Activated naive CD4-positive, alpha-beta T cell treated with anti-CD3 and anti-CD28 coated beads, Interleukin-2, amount 10 ng/mL, durations not matched to agents 7 days and 5 days (primary cell): Measurements from ENCODE around the gene CDNF.
"Not testable (repeated sequence)": the region's sequence is repeated elsewhere in the genome, so short reads cannot be mapped to it uniquely, and the experiment has no call there.

Source experiments
- CTCF ChIA-PET: fragments of 350-600 bp; sonication (Branson Sonifier 250); formaldehyde crosslinking; loops from one replicate; lab custom pipeline; 2021; ENCODE audit warnings: antibody characterized with exemption; lab: Charles Lee
- DNase-seq: peaks from one replicate; pipeline ENCODE4 v3.0.0-alpha.2; 2020
- H3K27ac Mint-ChIP-seq: one replicate; pipeline ENCODE4 v1.8.0; 2021; ENCODE audit warnings: mild to moderate bottlenecking, moderate library complexity, mixed read lengths
- H3K27me3 Mint-ChIP-seq: one replicate; pipeline ENCODE4 v1.8.0; 2021; ENCODE audit warnings: mild to moderate bottlenecking, mixed read lengths
- H3K36me3 Mint-ChIP-seq: one replicate; pipeline ENCODE4 v1.8.0; 2021; ENCODE audit warnings: mixed read lengths
- H3K4me1 Mint-ChIP-seq: one replicate; pipeline ENCODE4 v1.8.0; 2021; ENCODE audit warnings: mixed read lengths
- H3K4me3 Mint-ChIP-seq: one replicate; pipeline ENCODE4 v1.8.0; 2021; ENCODE audit warnings: mild to moderate bottlenecking, moderate library complexity, mixed read lengths
- H3K9me3 Mint-ChIP-seq: one replicate; pipeline ENCODE4 v1.8.0; 2021; ENCODE audit warnings: mixed read lengths

CDNF gene

DNA sequence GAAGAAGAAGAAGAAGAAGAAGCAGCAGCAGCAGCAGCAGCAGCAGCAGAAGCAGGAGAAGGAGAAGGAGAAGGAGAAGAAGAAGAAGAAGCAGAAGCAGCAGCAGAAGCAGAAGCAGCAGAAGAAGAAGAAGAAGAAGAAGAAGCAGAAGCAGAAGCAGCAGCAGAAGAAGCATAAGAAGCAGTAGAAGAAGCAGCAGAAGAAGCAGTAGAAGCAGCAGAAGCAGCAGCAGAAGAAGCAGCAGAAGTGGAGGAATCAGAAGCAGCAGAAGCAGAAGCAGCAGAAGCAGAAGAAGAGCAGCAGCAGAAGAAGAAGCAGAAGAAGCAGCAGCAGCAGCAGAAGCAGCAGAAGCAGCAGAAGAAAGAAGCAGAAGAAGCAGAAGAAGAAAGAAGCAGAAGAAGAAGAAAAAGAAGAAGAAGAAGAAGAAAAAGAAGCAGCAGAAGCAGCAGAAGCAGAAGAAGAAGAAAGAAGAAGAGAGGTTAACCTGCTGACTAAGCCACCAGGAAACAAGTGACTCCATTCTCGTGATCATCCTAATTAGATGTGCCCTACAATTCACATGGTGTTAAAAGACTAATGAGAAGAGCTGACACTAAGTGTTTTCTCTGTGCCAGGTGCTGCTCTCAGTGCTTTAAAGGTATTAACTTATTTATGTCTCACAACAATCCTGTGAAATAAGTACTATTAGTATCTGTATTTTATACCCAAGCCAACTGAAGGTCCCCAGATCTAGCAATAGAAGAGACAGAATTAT, 11.6 kb downstream of the CDNF start:
- Mint-ChIP-seq H3K9me3 (no peaks in the 10 kb centered on the region), H3K36me3 (no peaks in the 10 kb centered on the region), H3K4me1 (no peaks in the 10 kb centered on the region), H3K4me3 (no peak overlapping the region), H3K27ac (no peak overlapping the region), H3K27me3 (peaks cover 10% of the 10 kb centered on the region)
- no peak for DNase-seq
- CTCF ChIA-PET: interaction anchor here (0.6 to 1.7 kb wide), 3 partner anchors 283 to 328 kb away, joined by 3 to 4 read pairs (median 4); no protein-coding TSS in a partner anchor

DNA sequence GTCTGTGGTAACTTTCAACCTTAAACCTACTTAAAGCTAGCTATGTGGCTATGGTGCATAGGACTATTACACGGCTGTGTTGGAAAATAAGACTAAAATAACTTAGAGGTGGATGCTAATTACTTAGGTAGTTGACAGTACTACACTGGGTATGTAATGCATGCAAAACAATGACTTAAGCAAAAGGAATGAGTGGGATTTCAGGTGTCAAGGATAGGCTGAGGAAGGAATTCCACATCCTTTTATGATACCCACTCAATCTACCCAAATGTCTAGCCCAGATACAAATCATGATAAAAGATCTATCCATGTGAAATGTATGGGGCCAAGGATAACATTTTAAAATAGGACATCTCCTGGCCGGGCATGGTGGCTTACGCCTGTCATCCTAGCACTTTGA, 13.9 kb downstream of the CDNF start:
- Mint-ChIP-seq H3K36me3 (no peaks in the 10 kb centered on the region), H3K27me3 (peaks cover 10% of the 10 kb centered on the region), H3K4me3 (no peak overlapping the region), H3K4me1 (peaks cover 5% of the 10 kb centered on the region), H3K9me3 (no peaks in the 10 kb centered on the region), H3K27ac (no peak overlapping the region)
- CTCF ChIA-PET: interaction anchor here (0.6 to 4.2 kb wide), 13 partner anchors 10 to 628 kb away, joined by 3 to 32 read pairs (median 5); partner anchors contain the start of genes CDNF, HSPA14 and MSANTD7
- no peak for DNase-seq

DNA sequence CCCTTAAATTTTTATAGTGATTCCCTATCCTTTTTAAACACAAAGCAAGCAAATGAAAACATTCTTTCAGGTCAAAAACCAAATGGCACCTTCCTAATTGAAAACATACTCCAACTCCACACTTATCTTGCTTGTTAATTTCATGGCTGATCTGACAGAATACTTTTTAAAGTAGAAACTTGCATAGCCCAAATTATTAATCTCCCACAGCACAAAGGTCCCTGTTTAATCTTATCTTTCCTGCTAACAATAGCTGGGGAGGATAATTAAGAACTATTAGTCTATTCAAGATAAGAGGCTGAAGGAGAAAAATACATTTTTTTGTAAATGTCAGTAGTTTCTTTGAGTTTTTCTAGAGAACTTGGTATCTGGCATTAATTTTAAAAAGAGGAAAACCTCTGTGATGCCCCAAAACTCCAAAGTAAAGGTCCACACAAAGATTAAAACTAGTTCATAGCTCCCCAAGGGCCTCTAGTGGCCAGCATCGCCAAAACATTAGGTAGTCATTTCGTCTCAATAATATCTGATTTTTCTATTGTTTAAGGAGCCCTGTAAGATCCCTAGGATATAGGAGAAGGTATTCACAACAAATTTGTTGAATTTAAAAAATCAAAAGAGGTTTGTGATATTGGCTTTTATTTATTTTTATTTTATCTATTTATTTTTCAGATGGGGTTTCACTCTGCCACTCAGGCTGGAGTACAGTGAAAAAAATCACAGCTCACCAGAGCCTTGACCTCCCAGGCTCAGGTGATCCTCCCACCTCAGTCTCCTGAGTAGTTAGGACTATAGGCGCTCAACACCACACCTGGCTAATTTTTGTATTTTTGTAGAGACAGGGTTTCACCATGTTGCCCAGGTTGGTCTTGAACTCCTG, 14.7 kb downstream of the CDNF start:
- H3K36me3 Mint-ChIP-seq: no peaks in the 10 kb centered on the region

DNA sequence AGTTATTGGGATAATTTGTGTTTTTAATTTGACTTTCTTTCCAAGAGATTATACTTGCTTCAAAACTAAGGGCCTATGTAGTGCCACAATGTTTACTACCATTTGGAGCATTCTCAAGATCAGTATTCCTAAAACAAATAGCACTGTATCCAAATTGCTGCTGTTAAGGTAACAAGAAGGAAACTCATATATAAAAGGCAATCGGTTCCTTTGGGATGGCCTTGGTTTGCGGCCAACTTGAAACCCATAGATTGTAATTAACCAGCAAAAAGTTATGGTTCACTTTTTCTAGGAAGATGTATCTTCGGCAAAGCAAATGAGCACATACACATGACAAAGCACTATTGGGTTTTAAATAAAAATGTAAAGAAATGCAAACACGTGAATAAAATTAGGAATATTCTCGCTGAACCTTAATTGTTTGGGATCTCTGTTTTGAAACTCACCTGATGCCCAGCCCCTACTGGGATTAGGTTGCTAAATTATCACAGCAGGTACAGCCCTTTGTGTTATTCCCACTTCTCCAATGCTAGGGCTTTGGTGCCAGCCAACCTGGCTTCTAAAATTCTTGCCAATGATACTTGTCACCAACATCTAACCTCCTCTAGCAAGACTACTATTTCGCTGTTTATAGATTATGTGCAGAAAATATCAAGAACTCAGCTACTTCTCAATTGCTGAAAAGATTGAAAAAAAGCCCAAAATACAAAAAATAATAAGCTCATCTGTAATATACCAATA, 16.0 kb downstream of the CDNF start:
- H3K4me1 Mint-ChIP-seq: peaks cover 5% of the 10 kb centered on the region
- no peaks in the 10 kb centered on the region for H3K9me3 Mint-ChIP-seq
- CTCF ChIA-PET: interaction anchor here (0.6 to 4.2 kb wide), 9 partner anchors 67 to 322 kb away, joined by 3 to 32 read pairs (median 4); no protein-coding TSS in a partner anchor
- no peaks in the 10 kb centered on the region for H3K36me3 Mint-ChIP-seq
- no peak for DNase-seq
- no peak overlapping the region for H3K4me3 Mint-ChIP-seq
- H3K27ac Mint-ChIP-seq: no peak overlapping the region
- peaks cover 10% of the 10 kb centered on the region for H3K27me3 Mint-ChIP-seq

More for the DNA sequence above, 14.7 kb downstream of the CDNF start:
- peak; percentile 59 for DNase-seq
- H3K4me1 Mint-ChIP-seq: peaks cover 5% of the 10 kb centered on the region
- CTCF ChIA-PET: interaction anchor here (0.6 to 4.2 kb wide), 24 partner anchors 9 to 627 kb away, joined by 3 to 32 read pairs (median 4); partner anchors contain the start of genes CDNF, HSPA14 and MSANTD7
- H3K4me3 Mint-ChIP-seq: no peak overlapping the region
- H3K27me3 Mint-ChIP-seq: peaks cover 10% of the 10 kb centered on the region
- H3K27ac Mint-ChIP-seq: no peak overlapping the region
- no peaks in the 10 kb centered on the region for H3K9me3 Mint-ChIP-seq

DNA sequence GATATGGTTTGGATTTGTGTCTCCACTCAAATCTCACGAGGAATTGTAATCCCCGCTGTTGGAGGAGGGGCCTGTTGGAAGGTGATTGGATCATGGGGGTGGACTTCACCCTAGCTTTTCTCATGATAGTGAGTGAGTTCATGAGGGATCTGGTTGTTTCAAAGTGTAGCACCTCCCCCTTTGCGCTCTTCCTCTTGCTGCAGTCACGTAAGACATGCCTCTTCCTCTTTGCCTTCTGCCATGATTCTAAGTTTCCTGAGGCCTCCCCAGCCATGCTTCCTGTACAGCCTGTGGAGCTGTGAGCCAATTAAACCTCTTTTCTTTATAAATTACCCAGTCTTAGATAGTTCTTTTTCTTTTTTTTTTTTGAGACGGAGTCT, 17.1 kb downstream of the CDNF start:
- H3K4me1 Mint-ChIP-seq: peaks cover 5% of the 10 kb centered on the region
- peaks cover 3% of the 10 kb centered on the region for H3K27me3 Mint-ChIP-seq
- no peaks in the 10 kb centered on the region for H3K9me3 Mint-ChIP-seq
- H3K27ac Mint-ChIP-seq: no peak overlapping the region
- no peak overlapping the region for H3K4me3 Mint-ChIP-seq
- DNase-seq: no peak
- CTCF ChIA-PET: interaction anchor here (1.3 to 2.7 kb wide), 2 partner anchors 260 to 283 kb away, joined by 3 to 8 read pairs; no protein-coding TSS in a partner anchor
- H3K36me3 Mint-ChIP-seq: no peaks in the 10 kb centered on the region

DNA sequence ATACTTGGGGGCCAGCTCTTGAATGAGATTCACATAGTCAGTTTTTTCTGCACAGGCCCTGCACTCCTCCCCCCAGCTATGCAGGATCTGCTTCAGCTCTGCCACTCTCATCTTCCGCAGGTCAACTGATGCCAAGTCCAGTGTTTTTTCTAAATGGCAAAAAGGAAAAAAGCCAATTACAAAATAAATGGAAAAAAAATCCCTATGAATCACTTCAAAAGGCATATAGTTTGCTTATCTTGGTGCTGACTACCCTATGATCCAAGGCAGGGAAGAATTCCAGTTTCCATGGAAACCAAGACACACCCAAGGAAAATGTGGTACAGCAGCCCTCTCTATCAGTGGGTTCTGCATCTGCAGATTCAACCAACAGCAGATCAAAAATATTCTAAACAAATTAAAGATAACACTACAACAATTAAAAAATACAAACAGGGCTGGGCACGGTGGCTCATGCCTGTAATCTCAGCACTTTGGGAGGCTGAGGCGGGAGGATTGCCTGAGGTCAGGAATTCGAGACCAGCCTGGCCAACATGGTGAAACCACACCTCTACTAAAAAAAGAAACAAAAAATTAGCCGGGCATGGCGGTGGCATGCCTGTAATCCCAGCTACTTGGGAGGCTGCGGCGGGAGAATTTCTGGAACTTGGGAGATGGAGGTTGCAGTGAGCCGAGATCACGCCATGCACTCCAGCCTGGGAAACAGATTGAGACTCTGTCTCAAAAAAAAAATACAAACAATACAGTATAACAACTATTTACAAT, 17.6 kb downstream of the CDNF start:
- CTCF ChIA-PET: interaction anchor here (0.9 to 2.7 kb wide), 4 partner anchors 218 to 311 kb away, joined by 3 to 8 read pairs (median 4); no protein-coding TSS in a partner anchor
- H3K9me3 Mint-ChIP-seq: no peaks in the 10 kb centered on the region
- no peak overlapping the region for H3K27ac Mint-ChIP-seq
- H3K4me3 Mint-ChIP-seq: no peak overlapping the region
- H3K36me3 Mint-ChIP-seq: no peaks in the 10 kb centered on the region
- H3K27me3 Mint-ChIP-seq: no peaks in the 10 kb centered on the region
- H3K4me1 Mint-ChIP-seq: peaks cover 5% of the 10 kb centered on the region
- no peak for DNase-seq

DNA sequence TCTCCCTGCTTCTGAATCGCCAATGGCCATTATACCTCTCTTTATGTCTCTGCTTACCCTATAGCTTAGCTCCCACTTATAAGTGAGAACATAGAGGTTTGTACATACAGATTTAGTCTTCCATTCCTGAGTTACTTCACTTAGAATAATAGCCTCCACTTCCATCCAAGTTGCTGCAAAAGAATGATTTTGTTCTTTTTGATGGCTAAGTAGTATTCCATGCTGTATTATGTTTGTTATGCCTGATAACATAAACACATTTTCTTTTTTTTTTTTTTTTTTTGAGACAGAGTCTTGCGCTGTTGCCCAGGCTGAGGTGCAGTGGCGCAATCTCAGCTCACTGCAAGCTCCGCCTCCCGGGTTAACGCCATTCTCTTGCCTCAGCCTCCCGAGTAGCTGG, 21.1 kb downstream of the CDNF start:
- not testable (repeated sequence) for H3K36me3 Mint-ChIP-seq, H3K4me3 Mint-ChIP-seq, H3K9me3 Mint-ChIP-seq, H3K27ac Mint-ChIP-seq, DNase-seq, H3K27me3 Mint-ChIP-seq
- CTCF ChIA-PET: interaction anchor here (1.5 kb wide), 1 partner anchor 21 kb away, joined by 4 read pairs; no protein-coding TSS in a partner anchor
- peaks cover 20% of the 10 kb centered on the region for H3K4me1 Mint-ChIP-seq

DNA sequence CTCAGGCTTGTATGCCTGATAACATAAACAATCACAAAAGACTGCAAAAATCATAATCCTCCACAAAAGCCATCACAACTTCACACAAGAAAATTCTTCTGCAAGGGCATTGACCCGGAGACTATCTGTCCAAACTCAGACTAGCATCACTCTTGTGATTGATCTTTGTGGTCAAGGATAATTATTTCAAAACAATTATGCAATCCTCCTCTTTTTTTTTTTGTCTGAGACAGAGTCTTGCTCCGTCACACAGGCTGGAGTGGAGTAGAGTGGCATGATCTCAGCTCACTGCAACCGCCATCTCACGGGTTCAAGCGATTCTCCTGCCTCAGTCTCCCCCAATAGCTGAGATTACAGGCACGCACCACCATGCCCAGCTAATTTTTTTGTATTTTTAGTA, 22.2 kb downstream of the CDNF start:
- Mint-ChIP-seq H3K27me3 (no peaks in the 10 kb centered on the region), H3K4me1 (peaks cover 17% of the 10 kb centered on the region), H3K27ac (no peak overlapping the region), H3K4me3 (no peak overlapping the region), H3K9me3 (no peaks in the 10 kb centered on the region), H3K36me3 (no peaks in the 10 kb centered on the region)
- no peak for DNase-seq
- CTCF ChIA-PET: interaction anchor here (1.5 kb wide), 1 partner anchor 22 kb away, joined by 4 read pairs; no protein-coding TSS in a partner anchor

DNA sequence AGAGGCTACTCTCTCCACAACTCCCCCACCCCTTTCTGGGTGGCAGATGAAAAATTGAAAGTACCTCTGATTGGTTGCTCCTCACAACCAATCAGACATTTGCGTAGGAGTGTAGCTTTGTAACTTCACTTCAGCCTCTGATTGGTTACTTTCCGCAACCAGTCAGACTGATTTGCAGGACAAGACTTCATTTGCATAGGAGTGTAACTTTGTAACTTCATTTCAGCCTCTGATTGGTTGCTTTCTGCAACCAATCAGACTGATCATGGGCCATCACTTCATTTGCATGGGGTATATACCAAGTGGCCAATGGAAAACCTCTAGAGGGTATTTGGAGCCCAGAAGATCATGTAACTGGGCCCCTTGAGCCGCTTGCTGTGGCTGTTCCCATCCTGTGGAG, 25.6 kb downstream of the CDNF start:
- no peak for DNase-seq
- peaks cover 20% of the 10 kb centered on the region for H3K4me1 Mint-ChIP-seq
- no peaks in the 10 kb centered on the region for H3K36me3 Mint-ChIP-seq
- CTCF ChIA-PET: no interaction called here
- peaks cover 3% of the 10 kb centered on the region for H3K27me3 Mint-ChIP-seq
- H3K9me3 Mint-ChIP-seq: no peaks in the 10 kb centered on the region
- H3K27ac Mint-ChIP-seq: no peak overlapping the region
- no peak overlapping the region for H3K4me3 Mint-ChIP-seq

DNA sequence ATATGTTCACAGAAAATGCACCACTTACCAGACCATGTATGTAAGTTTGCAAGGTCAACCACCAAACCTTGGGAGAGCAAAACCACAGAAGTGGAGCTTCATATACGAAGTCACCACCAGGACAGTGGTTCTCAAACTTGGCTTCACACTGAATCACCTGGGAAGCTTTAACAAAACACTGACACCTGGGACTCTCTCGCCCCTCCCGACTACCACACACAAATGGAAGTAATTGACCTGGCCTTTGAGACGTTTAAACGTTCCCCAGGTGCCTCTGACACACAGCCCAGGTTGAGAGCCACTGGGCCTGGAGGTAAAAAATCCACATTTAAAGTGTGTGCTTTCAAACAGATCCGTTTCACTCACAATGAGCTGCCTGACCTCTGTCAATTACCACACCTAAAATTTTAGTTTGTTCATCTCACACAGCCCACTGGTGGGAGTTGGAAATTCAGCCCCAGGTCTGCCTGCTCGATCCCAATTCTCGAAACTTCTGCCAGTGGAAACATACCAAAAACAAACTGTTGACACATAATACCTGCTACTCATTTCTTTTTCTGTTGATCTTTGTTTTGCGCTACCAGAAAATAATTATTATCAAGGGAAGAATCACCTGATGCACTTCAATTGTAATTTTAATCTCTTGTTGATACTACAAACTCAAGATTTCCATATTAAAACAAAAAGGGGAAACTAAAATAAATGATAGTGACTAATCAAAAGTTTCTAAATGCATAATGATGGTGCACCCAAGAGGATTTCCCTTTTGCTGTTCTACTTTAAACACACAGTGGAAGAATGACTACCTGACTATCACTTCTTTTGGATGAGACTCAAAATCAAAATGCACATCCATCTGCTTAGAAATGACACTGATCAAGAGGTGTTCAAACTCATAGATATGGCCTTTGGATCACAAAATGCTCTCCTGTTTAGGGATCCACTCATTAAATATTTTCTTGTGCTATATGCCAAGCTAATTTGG, 26.6 kb downstream of the CDNF start:
- Mint-ChIP-seq H3K9me3 (no peaks in the 10 kb centered on the region), H3K27ac (no peak overlapping the region), H3K4me1 (peaks cover 20% of the 10 kb centered on the region), H3K36me3 (no peaks in the 10 kb centered on the region), H3K27me3 (peaks cover 3% of the 10 kb centered on the region), H3K4me3 (no peak overlapping the region)
- DNase-seq: no peak
- CTCF ChIA-PET: no interaction called here

DNA sequence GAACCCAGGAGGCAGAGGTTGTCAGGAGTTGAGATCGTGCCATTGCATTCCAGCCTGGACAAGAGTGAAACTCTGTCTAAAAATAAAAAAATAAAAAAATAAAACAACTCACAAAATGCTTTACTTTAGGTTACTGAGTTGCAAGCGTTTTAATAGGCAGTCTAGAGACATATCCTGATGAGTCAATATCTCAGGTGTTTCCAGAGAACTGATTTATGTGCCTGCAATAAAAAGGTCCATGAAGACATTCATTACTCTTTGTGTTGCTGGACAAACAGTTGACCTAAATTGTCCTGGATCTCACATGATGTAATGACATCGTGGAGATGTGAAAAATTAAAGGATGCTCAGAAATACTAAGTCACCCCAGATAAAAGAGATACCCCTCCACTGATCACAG, 31.5 kb downstream of the CDNF start:
- Mint-ChIP-seq H3K9me3 (no peaks in the 10 kb centered on the region), H3K4me1 (peaks cover 5% of the 10 kb centered on the region), H3K36me3 (no peaks in the 10 kb centered on the region), H3K27ac (no peak overlapping the region), H3K27me3 (peaks cover 12% of the 10 kb centered on the region), H3K4me3 (no peak overlapping the region)
- CTCF ChIA-PET: no interaction called here
- DNase-seq: no peak

DNA sequence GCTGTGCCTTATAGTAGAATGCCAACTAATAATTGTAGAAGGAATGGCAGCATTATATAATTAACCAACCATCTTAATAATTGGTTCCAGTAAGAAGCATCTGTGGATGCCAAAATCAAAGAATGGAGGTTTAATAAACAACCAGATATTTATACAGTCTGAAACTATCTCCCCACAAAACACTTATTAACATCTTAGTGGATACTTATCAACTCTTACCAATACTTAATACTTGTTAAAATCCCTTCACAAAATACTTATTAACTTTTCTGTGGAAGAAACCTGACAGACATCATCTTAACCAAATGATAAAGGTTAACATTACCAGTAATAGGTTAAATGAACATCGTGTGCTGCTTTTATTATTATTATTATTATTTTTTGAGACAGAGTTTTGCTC, 34.0 kb downstream of the CDNF start:
- Mint-ChIP-seq H3K36me3 (no peaks in the 10 kb centered on the region), H3K4me1 (no peaks in the 10 kb centered on the region), H3K4me3 (no peak overlapping the region), H3K9me3 (no peaks in the 10 kb centered on the region), H3K27ac (no peak overlapping the region), H3K27me3 (peaks cover 20% of the 10 kb centered on the region)
- no peak for DNase-seq
- CTCF ChIA-PET: no interaction called here
